Retina (tissue), 1 donor: ENCODE results near the gene PTPRB.
A peak's percentile ranks its signal among the peaks of the same experiment; 100 is the strongest.

Experiments
- DNase-seq: peaks from one replicate; pipeline ENCODE4 v3.0.0-alpha.2; 2016

Gene PTPRB

GRCh38 chr12:70637303-70638085 lies at the start of gene PTPRB:
TSS of gene PTPRB (minus strand) at chr12:70637429. CDS start at chr12:70637395, 34 bp downstream.
- DNase-seq, result no peak

- no peak for DNase-seq
Observed at GRCh38 chr12:70686907-70687306, 49.7 kb upstream of the PTPRB start.

GRCh38 chr12:70686299-70686698 lies 49.1 kb upstream of the PTPRB start:
- DNase-seq, result no peak

GRCh38 chr12:70683976-70684375 lies 46.7 kb upstream of the PTPRB start:
- DNase-seq, result no peak

GRCh38 chr12:70671698-70672097 lies 34.5 kb upstream of the PTPRB start:
- DNase-seq, result no peak

- no peak for DNase-seq
Observed at GRCh38 chr12:70670948-70671347, 33.7 kb upstream of the PTPRB start.

GRCh38 chr12:70667253-70667652 lies 30.0 kb upstream of the PTPRB start:
- no peak for DNase-seq

GRCh38 chr12:70666364-70666763 lies 29.1 kb upstream of the PTPRB start:
- no peak for DNase-seq

- peak; percentile 52 for DNase-seq
Observed at GRCh38 chr12:70664465-70664881, 27.2 kb upstream of the PTPRB start.

GRCh38 chr12:70663838-70664237 lies 26.6 kb upstream of the PTPRB start:
- no peak for DNase-seq

- no peak for DNase-seq
Observed at GRCh38 chr12:70661466-70662161, 24.4 kb upstream of the PTPRB start.

GRCh38 chr12:70660620-70661219 lies 23.5 kb upstream of the PTPRB start:
- DNase-seq, result no peak

- no peak for DNase-seq
Observed at GRCh38 chr12:70660002-70660604, 22.9 kb upstream of the PTPRB start.

GRCh38 chr12:70659077-70659606 lies 21.9 kb upstream of the PTPRB start:
- DNase-seq, result no peak

- no peak for DNase-seq
Observed at GRCh38 chr12:70657616-70658286, 20.5 kb upstream of the PTPRB start.

GRCh38 chr12:70652451-70652850 lies 15.2 kb upstream of the PTPRB start:
- DNase-seq, result no peak

GRCh38 chr12:70648831-70649230 lies 11.6 kb upstream of the PTPRB start:
- no peak for DNase-seq

GRCh38 chr12:70648191-70648590 lies 11.0 kb upstream of the PTPRB start:
- no peak for DNase-seq

- no peak for DNase-seq
Observed at GRCh38 chr12:70646850-70647249, 9.6 kb upstream of the PTPRB start.

- no peak for DNase-seq
Observed at GRCh38 chr12:70645494-70646317, 8.5 kb upstream of the PTPRB start.

GRCh38 chr12:70644861-70645260 lies 7.6 kb upstream of the PTPRB start:
- no peak for DNase-seq

- no peak for DNase-seq
Observed at GRCh38 chr12:70643939-70644338, 6.7 kb upstream of the PTPRB start.
